NCI-H2171 (cell line): ENCODE results near the gene KIAA1549.

ENCODE experiments used
- DNase-seq: peaks from one replicate; lab custom pipeline; 2025; lab: John Stamatoyannopoulos, UW

KIAA1549 gene

GRCh38 chr7:138907201-138907847 is 73.9 kb downstream of the KIAA1549 start:
- no peak for DNase-seq

GRCh38 chr7:138903859-138904435 is 77.2 kb downstream of the KIAA1549 start:
- DNase-seq: no peak

DNA sequence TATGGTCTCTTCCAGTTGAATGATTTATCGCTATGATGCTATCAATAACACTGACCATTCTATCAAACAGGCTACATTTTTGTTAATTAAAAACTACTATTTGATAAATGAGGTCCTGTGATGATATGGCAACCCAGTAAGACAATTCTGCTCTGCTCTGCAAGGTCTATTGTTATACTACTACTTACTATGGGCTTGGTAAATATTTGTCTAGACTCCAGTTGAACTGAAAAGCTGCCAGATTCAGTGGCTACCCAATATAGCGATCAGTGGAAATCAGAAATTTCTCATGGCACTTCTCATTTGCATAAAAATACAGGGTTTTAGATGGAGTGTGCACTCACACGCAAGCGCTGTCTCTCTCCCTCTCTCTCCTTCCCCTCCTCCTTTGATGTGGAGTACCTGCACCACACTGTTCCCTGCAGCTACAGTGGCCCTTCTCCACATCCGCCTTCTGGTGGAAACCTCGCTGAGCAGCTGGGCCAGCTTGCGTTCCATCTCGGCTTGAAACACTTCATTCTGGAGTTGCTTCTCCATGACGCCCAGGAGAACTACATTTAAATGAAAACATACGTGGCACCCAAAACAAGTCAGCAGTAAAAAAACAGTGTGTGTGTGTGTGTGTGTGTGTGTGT is 77.9 kb downstream of the KIAA1549 start:
- DNase-seq: no peak

DNA sequence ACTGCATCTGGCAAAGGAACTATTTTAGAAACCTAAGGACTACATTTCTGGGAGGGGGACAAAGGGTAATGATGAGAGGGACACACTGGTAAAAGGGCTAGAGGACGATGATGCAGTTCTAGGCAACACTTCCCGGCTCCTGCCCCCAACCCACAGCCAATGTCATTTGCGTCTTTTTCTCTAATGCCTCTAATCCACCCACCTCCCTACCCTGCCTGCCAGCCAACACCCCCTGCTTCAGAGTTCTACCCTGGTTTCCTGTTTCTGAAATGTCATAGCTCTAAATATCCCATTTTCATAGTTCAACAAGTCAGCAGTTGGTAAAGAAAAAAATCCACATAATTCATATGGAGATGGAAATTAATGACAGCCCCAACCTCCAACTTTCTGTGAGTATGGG is 79.0 kb downstream of the KIAA1549 start:
- DNase-seq: no peak

DNA sequence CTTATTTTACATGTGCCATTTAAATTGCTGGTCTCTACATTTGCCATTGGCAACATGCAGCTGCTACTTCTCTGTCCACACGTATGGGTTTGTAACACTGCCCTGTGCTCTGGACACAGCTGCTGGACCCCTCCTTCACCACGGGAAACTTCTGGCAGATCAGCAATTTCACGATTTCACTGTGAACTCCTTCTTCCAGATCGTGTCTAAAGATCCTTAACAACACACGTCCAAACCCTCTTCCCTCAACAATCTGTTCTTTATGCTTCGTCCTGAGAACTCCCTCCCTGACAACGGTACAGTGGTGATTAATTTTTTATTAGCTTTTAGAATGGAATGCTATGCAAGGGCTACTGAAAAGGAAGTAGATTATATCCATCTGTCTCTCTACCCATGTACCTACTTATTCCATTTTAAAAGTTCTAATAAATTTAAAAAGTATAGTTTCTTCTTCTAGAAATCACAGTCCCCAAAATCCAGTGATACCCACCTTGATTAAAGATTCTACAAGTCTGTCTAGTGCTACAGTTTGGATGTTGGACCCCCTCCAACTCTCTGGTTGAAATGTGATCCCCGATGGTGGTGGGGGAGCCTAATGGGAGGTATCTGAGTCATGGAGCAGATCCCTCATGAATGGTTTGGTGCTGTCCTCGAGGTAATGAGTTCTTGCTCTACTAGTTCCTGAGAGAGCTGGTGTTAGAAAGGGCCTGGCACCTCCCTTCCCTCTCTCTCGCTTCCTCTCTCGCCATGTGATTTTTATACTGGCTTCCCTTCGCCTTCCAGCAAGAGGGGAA is 81.0 kb downstream of the KIAA1549 start:
- DNase-seq: no peak

GRCh38 chr7:138898802-138899201 is 82.4 kb downstream of the KIAA1549 start:
- DNase-seq: no peak

DNA sequence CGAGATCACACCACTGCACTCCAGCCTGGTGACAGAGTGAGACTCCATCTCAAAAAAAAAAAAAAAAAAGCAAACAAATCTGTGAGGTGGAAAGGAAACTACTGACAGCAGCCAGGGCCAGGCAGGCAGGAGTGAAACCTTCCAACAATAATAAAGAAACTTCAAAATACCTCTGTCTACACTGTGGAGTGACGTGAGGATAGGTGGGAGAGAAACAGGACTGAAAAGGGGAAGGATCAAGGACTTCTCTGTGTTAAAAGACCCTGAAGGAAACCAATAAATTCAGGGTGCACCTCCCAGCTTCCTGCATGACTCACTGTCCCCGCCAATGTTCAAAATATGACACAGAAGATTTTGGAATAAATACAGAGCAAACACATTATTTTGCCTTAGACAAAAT is 82.9 kb downstream of the KIAA1549 start:
- DNase-seq: no peak

GRCh38 chr7:138895679-138896078 is 85.5 kb downstream of the KIAA1549 start:
- no peak for DNase-seq

GRCh38 chr7:138893258-138893657 is 87.9 kb downstream of the KIAA1549 start:
- no peak for DNase-seq

DNA sequence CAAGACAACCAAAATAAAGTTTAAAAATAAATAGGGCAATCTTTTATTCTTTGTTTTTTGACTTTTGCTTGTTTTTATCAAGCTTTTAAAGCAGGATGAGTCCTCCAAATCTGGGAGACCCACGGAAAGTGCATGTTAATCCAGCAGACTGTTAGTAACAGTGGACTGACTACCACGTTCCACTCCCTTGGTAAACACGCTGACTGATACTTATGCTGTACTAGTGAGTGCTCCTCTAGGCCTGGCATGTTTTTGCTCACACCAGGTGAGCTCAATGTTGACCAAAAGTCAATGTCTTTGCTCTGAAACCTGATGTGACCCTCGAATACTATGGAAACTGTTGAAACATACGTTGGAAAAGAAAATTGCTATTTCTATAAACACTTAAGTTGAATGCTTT is 88.4 kb downstream of the KIAA1549 start:
- DNase-seq: no peak

DNA sequence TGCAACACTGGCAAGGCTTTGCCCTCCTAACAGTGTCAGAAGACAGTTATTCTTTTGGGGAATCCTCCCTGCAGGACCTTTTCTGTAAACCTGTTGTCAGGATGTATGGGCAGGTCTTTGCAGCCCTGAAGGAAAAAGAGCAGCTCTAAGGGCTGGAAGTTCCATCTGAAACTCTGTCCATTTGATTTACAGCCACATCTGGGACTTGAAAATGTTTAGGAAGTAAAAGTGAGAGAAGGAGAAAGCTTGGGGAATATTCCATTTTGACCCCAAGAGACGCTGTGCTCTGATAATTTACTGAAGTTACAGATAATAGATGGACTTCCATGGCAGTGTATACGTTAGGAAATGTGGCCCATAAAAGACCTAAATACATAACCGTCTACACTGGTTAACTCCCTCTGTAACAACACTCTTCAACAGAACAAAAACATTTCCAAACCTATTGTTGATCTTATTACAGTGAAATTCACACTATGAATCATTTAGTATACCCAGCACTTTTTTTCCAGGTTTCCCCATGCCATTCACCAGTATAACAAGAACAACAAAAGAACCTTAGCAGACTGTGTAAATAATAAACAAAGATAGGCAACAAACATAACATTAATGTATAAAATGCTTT is 89.1 kb downstream of the KIAA1549 start:
- no peak for DNase-seq

- no peak for DNase-seq
Measured at GRCh38 chr7:138891446-138891810, 89.8 kb downstream of the KIAA1549 start.

DNA sequence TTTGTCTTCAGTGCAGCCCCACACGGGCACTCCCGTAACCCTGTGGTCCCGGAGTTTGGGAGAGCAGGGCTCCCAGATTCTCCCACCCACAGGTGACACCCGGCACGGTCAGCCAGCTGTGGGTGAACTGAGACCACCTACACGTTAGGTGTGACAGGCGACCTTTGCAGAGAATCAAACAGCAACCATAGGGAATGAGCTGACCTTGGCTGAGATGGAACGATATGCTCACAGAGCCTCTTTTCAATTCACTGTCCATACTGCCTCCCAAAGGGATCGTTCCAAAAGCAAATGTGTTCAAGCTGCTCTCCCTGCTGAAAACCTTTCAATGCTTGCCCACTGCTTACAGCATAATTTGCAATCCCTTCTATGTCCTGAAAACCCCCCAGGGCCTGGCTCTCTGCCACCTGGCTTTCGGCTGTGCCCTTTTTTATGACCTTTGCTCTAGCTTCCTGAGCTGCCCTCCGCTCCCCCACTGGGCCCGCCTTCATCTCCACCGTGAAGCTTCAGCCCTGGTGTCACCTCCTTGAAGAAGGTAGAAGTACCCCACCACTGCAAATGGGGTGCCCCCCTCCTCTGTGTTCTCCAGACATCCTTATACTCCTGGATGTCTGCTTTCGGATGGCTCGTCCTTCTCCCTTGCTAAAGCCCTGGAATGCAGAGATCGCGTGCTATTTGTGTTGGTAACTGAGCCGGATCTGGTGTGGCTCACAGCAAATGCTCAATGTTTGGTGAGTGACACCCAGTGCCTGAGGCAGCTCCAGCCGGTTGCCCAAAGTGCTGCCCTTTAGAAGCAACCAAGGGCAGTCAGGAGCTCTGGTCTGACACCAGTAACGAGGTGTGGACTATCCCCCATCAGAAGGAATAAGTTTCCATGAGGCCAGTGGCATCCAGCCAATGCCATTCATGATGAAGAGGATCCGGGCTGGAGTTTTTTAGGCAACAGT is 90.4 kb downstream of the KIAA1549 start:
- DNase-seq: no peak

GRCh38 chr7:138889582-138890498 is 91.3 kb downstream of the KIAA1549 start:
- no peak for DNase-seq

- DNase-seq: no peak
Measured at GRCh38 chr7:138887872-138888656, 93.1 kb downstream of the KIAA1549 start.

DNA sequence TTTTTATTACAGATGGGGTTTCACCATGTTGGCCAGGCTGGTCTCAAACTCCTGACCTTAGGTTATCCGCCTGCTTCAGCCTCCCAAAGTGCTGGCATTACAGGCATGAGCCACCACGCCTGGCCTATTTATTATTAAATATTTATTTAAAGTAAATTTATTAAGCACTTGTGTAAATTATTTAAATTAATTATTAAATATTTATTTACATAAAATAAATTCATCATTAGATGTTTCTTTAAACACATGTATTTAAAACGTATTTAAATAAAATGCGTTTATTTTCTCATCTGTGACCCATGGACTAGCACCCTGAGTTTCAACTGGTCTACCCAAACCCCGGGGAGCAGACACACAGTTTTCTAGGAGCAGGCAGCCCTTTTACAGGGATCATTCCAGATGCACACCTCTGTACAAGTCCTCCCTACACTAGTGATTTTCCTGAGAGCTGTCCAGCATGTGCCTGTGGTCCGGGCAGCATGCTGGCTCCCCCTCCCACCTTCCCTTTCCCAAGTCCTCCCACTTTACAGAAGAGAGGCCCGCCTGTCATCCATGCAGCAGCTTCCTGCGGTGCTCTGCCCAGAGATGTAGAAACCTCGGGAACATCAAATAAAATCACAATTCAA is 94.0 kb downstream of the KIAA1549 start:
- DNase-seq: no peak

- no peak for DNase-seq
Measured at GRCh38 chr7:138886501-138886917, 94.7 kb downstream of the KIAA1549 start.

GRCh38 chr7:138885383-138886147 is 95.6 kb downstream of the KIAA1549 start:
- no peak for DNase-seq
